ENCODE measurements around the gene PDC.
"Not testable (repeated sequence)": the region's sequence is repeated elsewhere in the genome, so short reads cannot be mapped to it uniquely, and the experiment has no call there.

Gene PDC

GRCh38 chr1:186429017-186429416 is 31.9 kb downstream of the PDC start:
- Histone ChIP-seq H3K4me1 (ENCODE audit: control insufficient read depth, insufficient read depth, low read length) (peaks cover 3% of the 10 kb centered on the region), H3K9me3 (ENCODE audit: control insufficient read depth, low read length) (no peaks in the 10 kb centered on the region), H3K4me3 (ENCODE audit: low read length) (no peak overlapping the region), H3K36me3 (ENCODE audit: control insufficient read depth, insufficient read depth, low read length, severe bottlenecking) (no peaks in the 10 kb centered on the region), H3K9ac (ENCODE audit: low read length) (no peak overlapping the region), H3K27me3 (replicated peaks; ENCODE audit: control insufficient read depth, insufficient read depth, low read length) (no peaks in the 10 kb centered on the region)
- no peak for DNase-seq (ENCODE audit: low read depth)

- Histone ChIP-seq H3K36me3 (ENCODE audit: control insufficient read depth, insufficient read depth, low read length, severe bottlenecking) (no peaks in the 10 kb centered on the region), H3K9ac (ENCODE audit: low read length) (no peak overlapping the region), H3K4me1 (ENCODE audit: control insufficient read depth, insufficient read depth, low read length) (peaks cover 8% of the 10 kb centered on the region), H3K4me3 (ENCODE audit: low read length) (no peak overlapping the region), H3K9me3 (ENCODE audit: control insufficient read depth, low read length) (no peaks in the 10 kb centered on the region), H3K27me3 (replicated peaks; ENCODE audit: control insufficient read depth, insufficient read depth, low read length) (no peaks in the 10 kb centered on the region)
- no peak for DNase-seq (ENCODE audit: low read depth)
These were observed 34.8 kb downstream of the PDC start for GRCh38 chr1:186426118-186426517.

GRCh38 chr1:186424539-186424938 is 36.4 kb downstream of the PDC start:
- H3K4me1 ChIP-seq (ENCODE audit: control insufficient read depth, insufficient read depth, low read length), result peaks cover 13% of the 10 kb centered on the region
- DNase-seq (ENCODE audit: low read depth), result no peak
- peaks cover 6% of the 10 kb centered on the region for H3K36me3 ChIP-seq (ENCODE audit: control insufficient read depth, insufficient read depth, low read length, severe bottlenecking)
- H3K9me3 ChIP-seq (ENCODE audit: control insufficient read depth, low read length), result no peaks in the 10 kb centered on the region
- no peak overlapping the region for H3K4me3 ChIP-seq (ENCODE audit: low read length)
- no peak overlapping the region for H3K9ac ChIP-seq (ENCODE audit: low read length)
- no peaks in the 10 kb centered on the region for H3K27me3 ChIP-seq (replicated peaks; ENCODE audit: control insufficient read depth, insufficient read depth, low read length)

GRCh38 chr1:186421446-186421845 is 39.5 kb downstream of the PDC start:
- no peaks in the 10 kb centered on the region for H3K27me3 ChIP-seq (replicated peaks; ENCODE audit: control insufficient read depth, insufficient read depth, low read length)
- peaks cover 30% of the 10 kb centered on the region for H3K36me3 ChIP-seq (ENCODE audit: control insufficient read depth, insufficient read depth, low read length, severe bottlenecking)
- H3K9me3 ChIP-seq (ENCODE audit: control insufficient read depth, low read length), result no peaks in the 10 kb centered on the region
- H3K4me3 ChIP-seq (ENCODE audit: low read length), result peak overlapping the region; percentile 3
- no peak overlapping the region for H3K9ac ChIP-seq (ENCODE audit: low read length)
- DNase-seq (ENCODE audit: low read depth), result no peak
- H3K4me1 ChIP-seq (ENCODE audit: control insufficient read depth, insufficient read depth, low read length), result peaks cover 10% of the 10 kb centered on the region

GRCh38 chr1:186420923-186421322 is 40.0 kb downstream of the PDC start:
- Histone ChIP-seq H3K9me3 (ENCODE audit: control insufficient read depth, low read length) (no peaks in the 10 kb centered on the region), H3K4me3 (ENCODE audit: low read length) (peak overlapping the region; percentile 3), H3K36me3 (ENCODE audit: control insufficient read depth, insufficient read depth, low read length, severe bottlenecking) (peaks cover 30% of the 10 kb centered on the region), H3K9ac (ENCODE audit: low read length) (peak overlapping the region; percentile 18), H3K27me3 (replicated peaks; ENCODE audit: control insufficient read depth, insufficient read depth, low read length) (no peaks in the 10 kb centered on the region), H3K4me1 (ENCODE audit: control insufficient read depth, insufficient read depth, low read length) (peaks cover 10% of the 10 kb centered on the region)
- peak; percentile 69 for DNase-seq (ENCODE audit: low read depth)

GRCh38 chr1:186420311-186420710 is 40.6 kb downstream of the PDC start:
- Histone ChIP-seq H3K4me1 (ENCODE audit: control insufficient read depth, insufficient read depth, low read length) (peaks cover 10% of the 10 kb centered on the region), H3K36me3 (ENCODE audit: control insufficient read depth, insufficient read depth, low read length, severe bottlenecking) (peaks cover 35% of the 10 kb centered on the region), H3K4me3 (ENCODE audit: low read length) (no peak overlapping the region), H3K27me3 (replicated peaks; ENCODE audit: control insufficient read depth, insufficient read depth, low read length) (no peaks in the 10 kb centered on the region), H3K9me3 (ENCODE audit: control insufficient read depth, low read length) (no peaks in the 10 kb centered on the region), H3K9ac (ENCODE audit: low read length) (peak overlapping the region; percentile 18)
- peak; percentile 63 for DNase-seq (ENCODE audit: low read depth)

- Histone ChIP-seq H3K36me3 (ENCODE audit: control insufficient read depth, insufficient read depth, low read length, severe bottlenecking) (peaks cover 43% of the 10 kb centered on the region), H3K4me3 (ENCODE audit: low read length) (no peak overlapping the region), H3K9ac (ENCODE audit: low read length) (no peak overlapping the region), H3K27me3 (replicated peaks; ENCODE audit: control insufficient read depth, insufficient read depth, low read length) (no peaks in the 10 kb centered on the region), H3K9me3 (ENCODE audit: control insufficient read depth, low read length) (no peaks in the 10 kb centered on the region), H3K4me1 (ENCODE audit: control insufficient read depth, insufficient read depth, low read length) (peaks cover 10% of the 10 kb centered on the region)
- DNase-seq (ENCODE audit: low read depth), result no peak
These were observed 42.4 kb downstream of the PDC start for GRCh38 chr1:186418503-186418902.

GRCh38 chr1:186413319-186413718 is 47.6 kb downstream of the PDC start:
- no peak overlapping the region for H3K9ac ChIP-seq (ENCODE audit: low read length)
- no peaks in the 10 kb centered on the region for H3K4me1 ChIP-seq (ENCODE audit: control insufficient read depth, insufficient read depth, low read length)
- no peak overlapping the region for H3K4me3 ChIP-seq (ENCODE audit: low read length)
- DNase-seq (ENCODE audit: low read depth), result no peak
- H3K36me3 ChIP-seq (ENCODE audit: control insufficient read depth, insufficient read depth, low read length, severe bottlenecking), result peaks cover 65% of the 10 kb centered on the region
- H3K27me3 ChIP-seq (replicated peaks; ENCODE audit: control insufficient read depth, insufficient read depth, low read length), result no peaks in the 10 kb centered on the region
- H3K9me3 ChIP-seq (ENCODE audit: control insufficient read depth, low read length), result no peaks in the 10 kb centered on the region

GRCh38 chr1:186409091-186409490 is 51.8 kb downstream of the PDC start:
- H3K36me3 ChIP-seq (ENCODE audit: control insufficient read depth, insufficient read depth, low read length, severe bottlenecking), result peaks cover 75% of the 10 kb centered on the region
- no peak for DNase-seq (ENCODE audit: low read depth)
- H3K4me1 ChIP-seq (ENCODE audit: control insufficient read depth, insufficient read depth, low read length), result peaks cover 6% of the 10 kb centered on the region
- no peaks in the 10 kb centered on the region for H3K27me3 ChIP-seq (replicated peaks; ENCODE audit: control insufficient read depth, insufficient read depth, low read length)
- no peak overlapping the region for H3K9ac ChIP-seq (ENCODE audit: low read length)
- no peak overlapping the region for H3K4me3 ChIP-seq (ENCODE audit: low read length)
- H3K9me3 ChIP-seq (ENCODE audit: control insufficient read depth, low read length), result no peaks in the 10 kb centered on the region

GRCh38 chr1:186404454-186405051 is 56.4 kb downstream of the PDC start:
- Histone ChIP-seq H3K4me3 (ENCODE audit: low read length) (no peak overlapping the region), H3K4me1 (ENCODE audit: control insufficient read depth, insufficient read depth, low read length) (peaks cover 11% of the 10 kb centered on the region), H3K9ac (ENCODE audit: low read length) (no peak overlapping the region), H3K27me3 (replicated peaks; ENCODE audit: control insufficient read depth, insufficient read depth, low read length) (no peaks in the 10 kb centered on the region), H3K9me3 (ENCODE audit: control insufficient read depth, low read length) (no peaks in the 10 kb centered on the region), H3K36me3 (ENCODE audit: control insufficient read depth, insufficient read depth, low read length, severe bottlenecking) (peaks cover 62% of the 10 kb centered on the region)
- DNase-seq (ENCODE audit: low read depth), result peak; percentile 75

GRCh38 chr1:186403632-186404031 is 57.3 kb downstream of the PDC start:
- H3K27me3 ChIP-seq (replicated peaks; ENCODE audit: control insufficient read depth, insufficient read depth, low read length), result no peaks in the 10 kb centered on the region
- no peak overlapping the region for H3K4me3 ChIP-seq (ENCODE audit: low read length)
- H3K9ac ChIP-seq (ENCODE audit: low read length), result no peak overlapping the region
- H3K4me1 ChIP-seq (ENCODE audit: control insufficient read depth, insufficient read depth, low read length), result peaks cover 11% of the 10 kb centered on the region
- no peak for DNase-seq (ENCODE audit: low read depth)
- H3K36me3 ChIP-seq (ENCODE audit: control insufficient read depth, insufficient read depth, low read length, severe bottlenecking), result peaks cover 62% of the 10 kb centered on the region
- H3K9me3 ChIP-seq (ENCODE audit: control insufficient read depth, low read length), result no peaks in the 10 kb centered on the region

GRCh38 chr1:186401446-186401845 is 59.5 kb downstream of the PDC start:
- not testable (repeated sequence) for H3K9me3 ChIP-seq (ENCODE audit: control insufficient read depth, low read length); H3K27me3 ChIP-seq (replicated peaks; ENCODE audit: control insufficient read depth, insufficient read depth, low read length); DNase-seq (ENCODE audit: low read depth); H3K9ac ChIP-seq (ENCODE audit: low read length); H3K4me1 ChIP-seq (ENCODE audit: control insufficient read depth, insufficient read depth, low read length); H3K4me3 ChIP-seq (ENCODE audit: low read length)
- peaks cover 62% of the 10 kb centered on the region for H3K36me3 ChIP-seq (ENCODE audit: control insufficient read depth, insufficient read depth, low read length, severe bottlenecking)

Measured in adipocyte (in vitro differentiated cells).